Transverse colon (tissue), 4 donors: ENCODE measurements around the gene FUS.

Source experiments
- EP300 ChIP-seq: sonication (generic); formaldehyde crosslinking; IDR thresholded peaks from one replicate; pipeline ENCODE4 v1.6.1; 2017; ENCODE audit warnings: antibody characterized with exemption, low read depth
- POLR2A ChIP-seq: fragments of 450-650 bp; IDR thresholded peaks from one replicate; pipeline ENCODE4 v1.6.1; 2016; ENCODE audit warnings: antibody characterized with exemption, mild to moderate bottlenecking, moderate library complexity
- POLR2AphosphoS5 ChIP-seq, 3 donors: sonication (generic); formaldehyde crosslinking; IDR thresholded peaks; one replicate each; pipeline ENCODE4 v1.6.1; 2016; ENCODE audit warnings: antibody characterized with exemption in 3 of 3
- TF ChIP-seq, protein P1 (sequence below), 5 experiments: fragments of 200-600 bp in 3 of 5; fragments of 450-650 bp in 2 of 5; sonication (generic) in 3 of 5; IDR thresholded peaks; 1 replicate in 2 of 5; 2 replicates in 3 of 5; pipeline ENCODE4 v1.5.1; 2016 to 2017; ENCODE audit warnings: antibody characterized with exemption in 5 of 5, inconsistent platforms in 3 of 5, mild to moderate bottlenecking in 2 of 5, moderate library complexity in 1 of 5

DNA sequence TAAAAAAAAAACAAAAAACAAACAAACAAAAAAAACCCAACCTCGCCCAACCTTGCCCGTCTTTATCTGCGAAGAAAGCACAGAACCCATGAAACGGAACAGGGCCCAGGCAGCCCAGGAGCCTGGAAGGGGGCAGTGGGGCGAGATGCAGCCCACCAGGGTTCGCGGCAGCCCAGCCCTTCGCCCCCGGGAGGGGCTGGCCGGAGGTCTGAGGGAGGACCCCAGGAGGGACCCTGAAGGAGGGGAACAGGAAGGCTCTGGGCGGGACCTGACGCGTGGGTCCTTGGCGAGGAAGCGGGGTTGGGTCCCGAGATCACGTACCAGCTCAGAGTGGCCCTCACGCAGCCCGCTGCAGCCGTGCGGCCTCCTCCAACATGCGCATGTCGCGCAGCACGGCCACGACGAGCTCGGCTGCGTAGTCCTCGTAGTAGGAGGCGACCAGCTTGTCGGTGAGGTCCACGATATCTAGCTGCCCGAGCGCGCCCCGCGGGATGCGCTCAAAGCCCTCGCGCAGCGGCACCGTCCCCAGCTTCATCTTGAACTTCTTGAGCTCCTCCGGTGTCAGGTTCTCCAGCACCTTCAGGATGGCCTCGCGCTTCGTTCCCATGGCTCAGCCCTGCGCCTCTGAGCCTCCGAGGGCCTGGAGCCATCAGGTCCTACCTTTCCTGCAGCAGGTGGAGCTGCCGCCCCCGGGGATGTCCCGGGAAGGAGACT is 36.6 kb downstream of the FUS start, which contains the start of gene PYDC1:
- TF ChIP-seq POLR2AphosphoS5 (IDR thresholded peaks at IDR 0.05) (no peak), POLR2A (no peak), EP300 (no peak)
- TF ChIP-seq, protein P1, sequence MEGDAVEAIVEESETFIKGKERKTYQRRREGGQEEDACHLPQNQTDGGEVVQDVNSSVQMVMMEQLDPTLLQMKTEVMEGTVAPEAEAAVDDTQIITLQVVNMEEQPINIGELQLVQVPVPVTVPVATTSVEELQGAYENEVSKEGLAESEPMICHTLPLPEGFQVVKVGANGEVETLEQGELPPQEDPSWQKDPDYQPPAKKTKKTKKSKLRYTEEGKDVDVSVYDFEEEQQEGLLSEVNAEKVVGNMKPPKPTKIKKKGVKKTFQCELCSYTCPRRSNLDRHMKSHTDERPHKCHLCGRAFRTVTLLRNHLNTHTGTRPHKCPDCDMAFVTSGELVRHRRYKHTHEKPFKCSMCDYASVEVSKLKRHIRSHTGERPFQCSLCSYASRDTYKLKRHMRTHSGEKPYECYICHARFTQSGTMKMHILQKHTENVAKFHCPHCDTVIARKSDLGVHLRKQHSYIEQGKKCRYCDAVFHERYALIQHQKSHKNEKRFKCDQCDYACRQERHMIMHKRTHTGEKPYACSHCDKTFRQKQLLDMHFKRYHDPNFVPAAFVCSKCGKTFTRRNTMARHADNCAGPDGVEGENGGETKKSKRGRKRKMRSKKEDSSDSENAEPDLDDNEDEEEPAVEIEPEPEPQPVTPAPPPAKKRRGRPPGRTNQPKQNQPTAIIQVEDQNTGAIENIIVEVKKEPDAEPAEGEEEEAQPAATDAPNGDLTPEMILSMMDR (IDR thresholded peaks at IDR 0.05), result no peak
